HepG2 (cell line): ENCODE data around the gene GFOD1. TPM values are rescaled to one million over a fixed set of nuclear protein-coding genes. Genes with fewer than 3 reads are reported as not detected.
A peak's percentile ranks its signal among the peaks of the same experiment; 100 is the strongest.

Experiments used
- HNRNPK ChIP-seq: fragments of 200-400 bp; formaldehyde crosslinking; IDR thresholded peaks from 2 replicates; pipeline ENCODE4 v1.6.1; 2018; ENCODE audit warnings: low read length, low read depth, moderate library complexity, mild to moderate bottlenecking; ENCODE audit not compliant: poor library complexity, severe bottlenecking
- HOXA3 ChIP-seq: sonication (generic); formaldehyde crosslinking; IDR thresholded peaks from 2 replicates; pipeline ENCODE4 v1.5.0; 2020; ENCODE audit warnings: missing genetic modification reagents
- IRF2 ChIP-seq: IDR thresholded peaks from 2 replicates; pipeline ENCODE4 v1.6.1; 2018; ENCODE audit warnings: missing genetic modification reagents, missing compliant biosample characterization
- MATR3 ChIP-seq: sonication (generic); formaldehyde crosslinking; IDR thresholded peaks from 2 replicates; pipeline ENCODE4 v1.4.0; 2020; ENCODE audit warnings: missing genetic modification reagents
- MBNL3 ChIP-seq: fragments of 250-450 bp; sonication (Bioruptor Pico); conservative IDR thresholded peaks from 2 replicates; pipeline ENCODE4 v1.8.0; 2022; ENCODE audit warnings: mild to moderate bottlenecking, inconsistent platforms
- NR3C1 ChIP-seq: sonication (generic); formaldehyde crosslinking; IDR thresholded peaks from 2 replicates; pipeline ENCODE4 v1.4.0; 2020; ENCODE audit warnings: missing genetic modification reagents
- ZBTB8A ChIP-seq: sonication (generic); formaldehyde crosslinking; IDR thresholded peaks from 2 replicates; pipeline ENCODE4 v1.4.0; 2020; ENCODE audit warnings: mild to moderate bottlenecking, low read depth, missing genetic modification reagents, borderline replicate concordance
- ZFP41 ChIP-seq: sonication (generic); formaldehyde crosslinking; IDR thresholded peaks from 2 replicates; pipeline ENCODE4 v1.4.0; 2020; ENCODE audit warnings: mild to moderate bottlenecking, missing genetic modification reagents, borderline replicate concordance
- ZFYVE20 ChIP-seq: sonication (generic); formaldehyde crosslinking; IDR thresholded peaks from 2 replicates; pipeline ENCODE4 v1.8.0; 2023; ENCODE audit warnings: low read depth, mild to moderate bottlenecking, moderate library complexity, missing genetic modification reagents, borderline replicate concordance
- ZNF207 ChIP-seq: fragments of 450-650 bp; IDR thresholded peaks from 2 replicates; pipeline ENCODE4 v1.6.1; 2016; ENCODE audit warnings: antibody characterized with exemption, borderline replicate concordance
- ZNF570 ChIP-seq: sonication (generic); formaldehyde crosslinking; IDR thresholded peaks from 2 replicates; pipeline ENCODE4 v1.4.0; 2020; ENCODE audit warnings: mild to moderate bottlenecking, missing genetic modification reagents, borderline replicate concordance
- ZNF709 ChIP-seq: sonication (generic); formaldehyde crosslinking; IDR thresholded peaks from 2 replicates; pipeline ENCODE4 v1.5.0; 2020; ENCODE audit warnings: mild to moderate bottlenecking, missing genetic modification reagents
- ZNF841 ChIP-seq: sonication (generic); formaldehyde crosslinking; IDR thresholded peaks from 2 replicates; pipeline ENCODE4 v1.8.1; 2023; ENCODE audit warnings: missing genetic modification reagents, borderline replicate concordance
- ZSCAN21 ChIP-seq: sonication (generic); formaldehyde crosslinking; IDR thresholded peaks from 2 replicates; pipeline ENCODE4 v1.8.0; 2022; ENCODE audit warnings: mild to moderate bottlenecking, missing genetic modification reagents, moderate library complexity, borderline replicate concordance
- polyA plus RNA-seq, 8 experiments: library from polyadenylated mRNA; depleted of rRNA in 3 of 8; stranded (reverse) in 7 of 8; unstranded in 1 of 8; fragments of >200 nt; fragmentation: Illumina TruSeq in 4 of 8; extraction: Trizol in 4 of 8; gene quantifications; 2 replicates each; pipeline versions ENCODE4 v1.2.1 to v1.2.3, GENCODE V29; 2011 to 2016; ENCODE audit warnings: low read depth in 4 of 8, missing spikeins in 1 of 8, mixed read lengths in 1 of 8; ENCODE audit not compliant: insufficient read depth in 1 of 8
- total RNA-seq, 5 experiments: library from RNA; depleted of rRNA; stranded (reverse); fragments of >200 nt; fragmentation: Illumina TruSeq; extraction: Trizol; gene quantifications; 2 replicates each; pipeline ENCODE4 v1.2.3, GENCODE V29; 2016; ENCODE audit warnings: low read depth in 1 of 5
- TF ChIP-seq, protein P1 (sequence below): sonication (generic); formaldehyde crosslinking; IDR thresholded peaks from 2 replicates; pipeline ENCODE4 v1.9.0; 2021; ENCODE audit warnings: missing genetic modification reagents, mild to moderate bottlenecking, borderline replicate concordance
- TF ChIP-seq, protein P2 (sequence below): sonication (generic); formaldehyde crosslinking; IDR thresholded peaks from 2 replicates; pipeline ENCODE4 v1.5.1; 2020; ENCODE audit warnings: missing genetic modification reagents, mild to moderate bottlenecking, borderline replicate concordance
- TF ChIP-seq, protein P3 (sequence below): sonication (generic); formaldehyde crosslinking; IDR thresholded peaks from 2 replicates; pipeline ENCODE4 v1.4.0; 2020; ENCODE audit warnings: mild to moderate bottlenecking, missing genetic modification reagents
- TF ChIP-seq, protein P4 (sequence below): sonication (generic); formaldehyde crosslinking; IDR thresholded peaks from 2 replicates; pipeline ENCODE4 v1.4.0; 2020; ENCODE audit warnings: missing genetic modification reagents

The GFOD1 gene
- total and polyA plus RNA-seq, 2 of the 13 experiments (the other 11 are each of a cell fraction or from before 2014, with no cell fraction given) = 1.9 to 6.4 TPM

DNA sequence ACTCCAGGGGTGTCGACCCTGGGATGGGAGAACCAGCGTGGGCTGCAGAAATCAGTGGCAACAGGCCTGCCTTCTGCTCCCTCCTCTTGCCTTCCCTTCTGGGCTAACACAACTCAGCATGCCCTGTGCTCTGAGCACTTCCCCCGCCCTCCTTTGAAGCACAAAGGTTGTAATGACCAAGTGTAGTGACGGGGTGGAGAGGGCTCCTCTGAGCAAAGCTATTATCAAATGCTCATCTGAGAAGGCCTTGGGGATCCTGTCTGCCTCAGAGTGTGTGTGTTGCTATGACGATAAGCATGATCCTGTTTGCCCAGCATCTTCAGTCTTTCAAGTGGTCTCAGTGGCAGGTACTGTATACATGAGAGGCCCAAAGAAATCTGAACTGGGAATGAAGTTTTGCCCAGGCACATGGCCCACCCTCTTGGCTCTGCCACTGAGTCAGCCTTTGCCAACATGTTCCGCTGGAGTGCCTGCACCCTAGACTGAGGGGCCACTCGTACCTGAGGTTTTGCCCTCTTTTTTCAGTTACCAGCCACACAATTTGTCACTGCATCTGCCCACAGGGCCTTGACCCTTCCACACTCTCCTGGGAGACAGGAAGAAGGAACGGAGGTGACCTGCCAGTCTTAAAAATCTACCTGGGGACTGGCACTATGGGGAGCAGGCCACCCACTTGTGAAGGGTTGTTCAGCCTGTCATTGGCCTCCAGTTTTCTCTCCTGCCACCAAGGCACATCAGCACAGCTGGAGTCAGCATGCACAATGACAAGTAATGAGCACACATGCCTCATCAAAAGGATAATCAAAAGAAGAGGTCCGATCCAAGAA is 74.5 kb downstream of the GFOD1 start (continued):
- TF ChIP-seq ZFP41 (CRISPR knock-in tag) (no peak), ZNF709 (no peak), HOXA3 (peak; percentile 46; the same call in 1 of the 2 replicates), ZSCAN21 (CRISPR knock-in tag) (no peak), ZFYVE20 (CRISPR knock-in tag) (no peak), NR3C1 (CRISPR knock-in tag) (no peak), MATR3 (CRISPR knock-in tag) (no peak), ZNF841 (CRISPR knock-in tag) (no peak), IRF2 (CRISPR knock-in tag) (0 out of 2 replicates have a peak, but pooled peaks have one; percentile 23), HNRNPK (no peak), ZNF570 (CRISPR knock-in tag) (no peak), ZNF207 (no peak), MBNL3 (no peak), ZBTB8A (CRISPR knock-in tag) (no peak)
- TF ChIP-seq, protein P1, sequence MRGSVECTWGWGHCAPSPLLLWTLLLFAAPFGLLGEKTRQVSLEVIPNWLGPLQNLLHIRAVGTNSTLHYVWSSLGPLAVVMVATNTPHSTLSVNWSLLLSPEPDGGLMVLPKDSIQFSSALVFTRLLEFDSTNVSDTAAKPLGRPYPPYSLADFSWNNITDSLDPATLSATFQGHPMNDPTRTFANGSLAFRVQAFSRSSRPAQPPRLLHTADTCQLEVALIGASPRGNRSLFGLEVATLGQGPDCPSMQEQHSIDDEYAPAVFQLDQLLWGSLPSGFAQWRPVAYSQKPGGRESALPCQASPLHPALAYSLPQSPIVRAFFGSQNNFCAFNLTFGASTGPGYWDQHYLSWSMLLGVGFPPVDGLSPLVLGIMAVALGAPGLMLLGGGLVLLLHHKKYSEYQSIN (CRISPR knock-in tag) = no peak
- TF ChIP-seq, protein P2, sequence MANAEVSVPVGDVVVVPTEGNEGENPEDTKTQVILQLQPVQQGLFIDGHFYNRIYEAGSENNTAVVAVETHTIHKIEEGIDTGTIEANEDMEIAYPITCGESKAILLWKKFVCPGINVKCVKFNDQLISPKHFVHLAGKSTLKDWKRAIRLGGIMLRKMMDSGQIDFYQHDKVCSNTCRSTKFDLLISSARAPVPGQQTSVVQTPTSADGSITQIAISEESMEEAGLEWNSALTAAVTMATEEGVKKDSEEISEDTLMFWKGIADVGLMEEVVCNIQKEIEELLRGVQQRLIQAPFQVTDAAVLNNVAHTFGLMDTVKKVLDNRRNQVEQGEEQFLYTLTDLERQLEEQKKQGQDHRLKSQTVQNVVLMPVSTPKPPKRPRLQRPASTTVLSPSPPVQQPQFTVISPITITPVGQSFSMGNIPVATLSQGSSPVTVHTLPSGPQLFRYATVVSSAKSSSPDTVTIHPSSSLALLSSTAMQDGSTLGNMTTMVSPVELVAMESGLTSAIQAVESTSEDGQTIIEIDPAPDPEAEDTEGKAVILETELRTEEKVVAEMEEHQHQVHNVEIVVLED (CRISPR knock-in tag) = no peak; the same call in 1 of the 2 replicates
- TF ChIP-seq, protein P3, sequence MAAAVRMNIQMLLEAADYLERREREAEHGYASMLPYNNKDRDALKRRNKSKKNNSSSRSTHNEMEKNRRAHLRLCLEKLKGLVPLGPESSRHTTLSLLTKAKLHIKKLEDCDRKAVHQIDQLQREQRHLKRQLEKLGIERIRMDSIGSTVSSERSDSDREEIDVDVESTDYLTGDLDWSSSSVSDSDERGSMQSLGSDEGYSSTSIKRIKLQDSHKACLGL (CRISPR knock-in tag) = peak; percentile 22; the same call in 1 of the 2 replicates
- TF ChIP-seq, protein P4, sequence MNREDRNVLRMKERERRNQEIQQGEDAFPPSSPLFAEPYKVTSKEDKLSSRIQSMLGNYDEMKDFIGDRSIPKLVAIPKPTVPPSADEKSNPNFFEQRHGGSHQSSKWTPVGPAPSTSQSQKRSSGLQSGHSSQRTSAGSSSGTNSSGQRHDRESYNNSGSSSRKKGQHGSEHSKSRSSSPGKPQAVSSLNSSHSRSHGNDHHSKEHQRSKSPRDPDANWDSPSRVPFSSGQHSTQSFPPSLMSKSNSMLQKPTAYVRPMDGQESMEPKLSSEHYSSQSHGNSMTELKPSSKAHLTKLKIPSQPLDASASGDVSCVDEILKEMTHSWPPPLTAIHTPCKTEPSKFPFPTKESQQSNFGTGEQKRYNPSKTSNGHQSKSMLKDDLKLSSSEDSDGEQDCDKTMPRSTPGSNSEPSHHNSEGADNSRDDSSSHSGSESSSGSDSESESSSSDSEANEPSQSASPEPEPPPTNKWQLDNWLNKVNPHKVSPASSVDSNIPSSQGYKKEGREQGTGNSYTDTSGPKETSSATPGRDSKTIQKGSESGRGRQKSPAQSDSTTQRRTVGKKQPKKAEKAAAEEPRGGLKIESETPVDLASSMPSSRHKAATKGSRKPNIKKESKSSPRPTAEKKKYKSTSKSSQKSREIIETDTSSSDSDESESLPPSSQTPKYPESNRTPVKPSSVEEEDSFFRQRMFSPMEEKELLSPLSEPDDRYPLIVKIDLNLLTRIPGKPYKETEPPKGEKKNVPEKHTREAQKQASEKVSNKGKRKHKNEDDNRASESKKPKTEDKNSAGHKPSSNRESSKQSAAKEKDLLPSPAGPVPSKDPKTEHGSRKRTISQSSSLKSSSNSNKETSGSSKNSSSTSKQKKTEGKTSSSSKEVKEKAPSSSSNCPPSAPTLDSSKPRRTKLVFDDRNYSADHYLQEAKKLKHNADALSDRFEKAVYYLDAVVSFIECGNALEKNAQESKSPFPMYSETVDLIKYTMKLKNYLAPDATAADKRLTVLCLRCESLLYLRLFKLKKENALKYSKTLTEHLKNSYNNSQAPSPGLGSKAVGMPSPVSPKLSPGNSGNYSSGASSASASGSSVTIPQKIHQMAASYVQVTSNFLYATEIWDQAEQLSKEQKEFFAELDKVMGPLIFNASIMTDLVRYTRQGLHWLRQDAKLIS (CRISPR knock-in tag) = no peak
